Esophagus muscularis mucosa (tissue), 4 donors: Measurements from ENCODE around the gene TMUB2. TPM values are rescaled to one million over a fixed set of nuclear protein-coding genes. Genes with fewer than 3 reads are reported as not detected.

Experiments used
- DNase-seq: peaks from one replicate; pipeline ENCODE4 v3.0.0-alpha.2; 2017; ENCODE audit errors: extremely low spot score
- H3K27ac ChIP-seq, 4 donors: fragments of 200-600 bp; sonication (generic); replicated peaks in 1 of 4; 1 replicate in 3 of 4; 2 replicates in 1 of 4; pipeline ENCODE4 v1.5.1; 2016 to 2019; ENCODE audit warnings: mild to moderate bottlenecking in 1 of 4
- H3K27me3 ChIP-seq, 4 donors: fragments of 200-600 bp; sonication (generic); one replicate each; pipeline versions ENCODE4 v1.5.1 to v1.6.0; 2016 to 2019
- H3K36me3 ChIP-seq, 4 donors: fragments of 200-600 bp; sonication (generic); one replicate each; pipeline ENCODE4 v1.5.1; 2016 to 2019
- H3K4me1 ChIP-seq, 4 donors: fragments of 200-600 bp; sonication (generic); one replicate each; pipeline ENCODE4 v1.5.1; 2016 to 2019
- H3K4me3 ChIP-seq, 4 donors: fragments of 200-600 bp; sonication (generic); 1 replicate in 2 of 4; 2 replicates in 2 of 4; pipeline ENCODE4 v1.5.1; 2016 to 2019; ENCODE audit warnings: mild to moderate bottlenecking in 4 of 4, moderate library complexity in 1 of 4
- H3K9me3 ChIP-seq, 4 donors: fragments of 200-600 bp; sonication (generic); 1 replicate in 3 of 4; 2 replicates in 1 of 4; pipeline ENCODE4 v1.5.1; 2016 to 2019
- EP300 ChIP-seq: sonication (generic); formaldehyde crosslinking; IDR thresholded peaks from one replicate; pipeline ENCODE4 v1.6.1; 2017; ENCODE audit warnings: antibody characterized with exemption
- POLR2A ChIP-seq: fragments of 450-650 bp; IDR thresholded peaks from one replicate; pipeline ENCODE4 v1.6.1; 2017; ENCODE audit warnings: antibody characterized with exemption, moderate library complexity, mild to moderate bottlenecking, low read depth
- POLR2AphosphoS5 ChIP-seq, 2 donors: sonication (generic); formaldehyde crosslinking; IDR thresholded peaks; one replicate each; pipeline ENCODE4 v1.6.1; 2017; ENCODE audit warnings: antibody characterized with exemption in 2 of 2
- WGBS: methylation state at CpG from one replicate; pipeline ENCODE4 v1.1.5; 2018; 5-methylcytosine and 5-hydroxymethylcytosine counted together
- intact Hi-C: fragments of 100-400 bp; cut with DNase I; formaldehyde crosslinking; loops from one replicate; pipeline ENCODE4 v1.15.1; 2023
- total RNA-seq, 4 donors: library from RNA; depleted of rRNA; stranded (reverse); fragments of >200 nt; gene quantifications; one replicate each; pipeline versions ENCODE4 v1.1.0 to v1.2.1, GENCODE V29; 2016
- TF ChIP-seq, protein P1 (sequence below), 3 experiments: fragments of 200-600 bp in 2 of 3; fragments of 450-650 bp in 1 of 3; sonication (generic) in 2 of 3; IDR thresholded peaks; one replicate each; pipeline ENCODE4 v1.5.1; 2017 to 2019; ENCODE audit warnings: antibody characterized with exemption in 3 of 3, mild to moderate bottlenecking in 2 of 3, moderate library complexity in 1 of 3

The TMUB2 gene
- total RNA-seq, 4 donors from 2014 or later = 25.3 to 50.3 (median 33.4) TPM

DNA sequence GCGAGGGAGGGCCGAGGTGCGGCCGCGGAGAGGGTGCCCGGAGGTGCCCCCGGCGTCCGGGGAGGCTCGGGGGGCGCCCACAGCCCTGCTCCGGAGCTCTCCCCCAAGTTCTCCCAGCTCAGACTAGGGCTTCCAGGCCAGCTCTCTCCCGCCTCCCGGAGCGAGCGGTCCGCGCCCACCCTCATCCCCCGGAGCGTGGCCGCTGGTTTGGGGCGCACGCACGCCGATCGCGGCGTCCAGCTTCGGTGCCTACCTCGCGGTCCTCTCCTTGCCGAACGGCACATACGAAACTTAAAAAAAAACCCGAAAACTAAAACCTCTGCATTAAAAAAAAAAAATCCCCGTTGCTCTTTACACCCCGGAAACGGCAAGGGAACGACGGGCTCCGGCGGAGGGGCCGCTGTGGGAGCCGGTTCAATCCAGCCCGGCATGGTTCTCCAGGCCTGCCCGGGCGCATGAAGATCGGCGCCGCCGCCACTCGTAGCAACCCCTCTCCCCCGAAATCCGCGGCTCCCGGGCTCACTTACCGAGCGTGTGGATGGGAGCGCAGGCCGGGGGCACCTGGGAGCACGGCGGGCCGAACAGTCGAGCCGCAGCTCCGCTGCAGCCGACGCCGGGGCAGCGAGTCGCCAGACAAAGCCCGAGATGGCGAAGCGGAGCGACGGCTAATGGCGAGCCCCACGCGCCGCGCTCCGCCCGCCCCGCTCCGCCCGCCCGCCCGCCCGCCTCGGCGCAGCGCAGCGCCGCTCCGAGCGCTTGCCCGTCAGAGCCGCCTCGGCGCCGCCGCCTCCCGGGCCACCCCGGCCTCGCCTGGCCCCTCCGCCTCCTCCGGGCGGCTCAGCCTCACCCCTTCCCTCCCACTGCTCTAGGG is 33.7 kb downstream of the TMUB2 start:
- peak overlapping the region; percentile 92 to 98 (median 96) for H3K4me3 ChIP-seq
- TF ChIP-seq POLR2AphosphoS5 (IDR thresholded peaks at IDR 0.05) = no peak
- TF ChIP-seq, protein P1, sequence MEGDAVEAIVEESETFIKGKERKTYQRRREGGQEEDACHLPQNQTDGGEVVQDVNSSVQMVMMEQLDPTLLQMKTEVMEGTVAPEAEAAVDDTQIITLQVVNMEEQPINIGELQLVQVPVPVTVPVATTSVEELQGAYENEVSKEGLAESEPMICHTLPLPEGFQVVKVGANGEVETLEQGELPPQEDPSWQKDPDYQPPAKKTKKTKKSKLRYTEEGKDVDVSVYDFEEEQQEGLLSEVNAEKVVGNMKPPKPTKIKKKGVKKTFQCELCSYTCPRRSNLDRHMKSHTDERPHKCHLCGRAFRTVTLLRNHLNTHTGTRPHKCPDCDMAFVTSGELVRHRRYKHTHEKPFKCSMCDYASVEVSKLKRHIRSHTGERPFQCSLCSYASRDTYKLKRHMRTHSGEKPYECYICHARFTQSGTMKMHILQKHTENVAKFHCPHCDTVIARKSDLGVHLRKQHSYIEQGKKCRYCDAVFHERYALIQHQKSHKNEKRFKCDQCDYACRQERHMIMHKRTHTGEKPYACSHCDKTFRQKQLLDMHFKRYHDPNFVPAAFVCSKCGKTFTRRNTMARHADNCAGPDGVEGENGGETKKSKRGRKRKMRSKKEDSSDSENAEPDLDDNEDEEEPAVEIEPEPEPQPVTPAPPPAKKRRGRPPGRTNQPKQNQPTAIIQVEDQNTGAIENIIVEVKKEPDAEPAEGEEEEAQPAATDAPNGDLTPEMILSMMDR (IDR thresholded peaks at IDR 0.05) = no peak
- no peak for TF ChIP-seq POLR2A
- no peak for TF ChIP-seq EP300
- no peak for DNase-seq
- peak overlapping the region; percentile 100 for H3K27ac ChIP-seq
- 0% methylated on average over 20 of the region's 108 CpGs for WGBS
- H3K9me3 ChIP-seq = no peaks in the 10 kb centered on the region
- peaks cover 38 to 58% (median 53%) of the 10 kb centered on the region in 4 donors for H3K4me1 ChIP-seq
- H3K36me3 ChIP-seq = peaks cover 13 to 18% (median 17%) of the 10 kb centered on the region in 4 donors
- H3K27me3 ChIP-seq = no peaks in the 10 kb centered on the region
- intact Hi-C loops = no loop called here

DNA sequence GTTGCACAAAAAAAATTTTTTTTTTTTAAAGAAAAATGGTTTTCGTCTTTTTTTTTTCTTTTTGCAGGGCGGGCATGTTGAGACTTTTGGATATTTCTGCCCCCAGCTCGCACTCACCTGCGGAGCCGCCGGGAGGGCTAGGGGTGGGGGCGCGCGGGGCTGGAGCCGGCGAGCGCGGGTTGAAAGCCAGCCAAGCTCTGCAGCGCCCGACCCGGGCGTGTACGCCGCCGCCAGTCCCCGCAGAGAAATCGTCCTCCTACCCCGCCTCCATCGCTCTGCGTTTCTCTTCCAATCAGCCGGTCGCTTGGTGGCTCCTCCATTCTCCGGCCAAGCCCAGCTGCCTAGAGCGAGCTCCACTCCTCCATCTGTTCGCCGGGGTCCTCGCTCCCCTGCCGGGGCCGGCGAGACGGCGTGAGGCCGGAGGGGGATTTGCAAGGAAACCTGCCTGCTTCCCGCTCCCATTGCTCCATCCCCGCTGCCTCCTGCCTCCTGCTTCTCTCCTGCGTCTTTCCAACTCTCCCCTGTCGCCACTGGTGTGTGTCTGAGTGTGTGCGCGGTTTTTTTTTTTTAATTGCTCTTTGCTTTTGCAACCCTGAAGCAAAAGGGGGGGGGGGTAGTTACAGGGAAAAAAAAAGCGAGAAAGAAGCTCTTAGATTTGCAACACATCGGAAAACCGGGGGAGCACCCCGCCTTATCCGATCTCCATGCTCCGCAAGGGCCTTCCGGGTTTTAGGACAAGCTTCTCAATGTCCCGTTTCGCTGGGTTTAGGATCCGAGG is 34.5 kb downstream of the TMUB2 start:
- TF ChIP-seq, protein P1 (IDR thresholded peaks at IDR 0.05) = no peak
- TF ChIP-seq EP300 (no peak), POLR2AphosphoS5 (IDR thresholded peaks at IDR 0.05) (peak; percentile 21 to 30), POLR2A (no peak)
- no peaks in the 10 kb centered on the region for H3K9me3 ChIP-seq
- no peaks in the 10 kb centered on the region for H3K27me3 ChIP-seq
- H3K4me3 ChIP-seq = peak overlapping the region; percentile 92 to 98 (median 96)
- peaks cover 5 to 10% (median 9%) of the 10 kb centered on the region in 4 donors for H3K36me3 ChIP-seq
- intact Hi-C loops = no loop called here
- H3K27ac ChIP-seq = peak overlapping the region; percentile 100
- WGBS = under 1% methylated on average over 52 of the region's 54 CpGs
- peaks cover 38 to 49% (median 48%) of the 10 kb centered on the region in 4 donors for H3K4me1 ChIP-seq
- DNase-seq = peak; percentile 95

DNA sequence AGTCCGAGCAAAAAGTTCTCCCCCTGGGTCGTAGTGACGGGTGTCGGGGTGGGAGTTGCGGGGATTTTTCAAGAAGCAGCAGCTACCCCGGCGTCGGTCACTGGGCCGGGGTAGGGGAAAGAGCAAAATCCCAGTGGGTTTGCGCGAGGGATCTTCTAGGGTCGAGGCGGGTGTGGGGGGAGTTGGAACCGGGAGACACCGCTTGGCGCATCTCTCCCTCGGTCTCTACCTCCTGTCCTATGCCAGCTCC is 35.0 kb downstream of the TMUB2 start:
- H3K9me3 ChIP-seq = no peaks in the 10 kb centered on the region
- TF ChIP-seq POLR2A (no peak), EP300 (no peak), POLR2AphosphoS5 (IDR thresholded peaks at IDR 0.05) (no peak)
- TF ChIP-seq, protein P1 (IDR thresholded peaks at IDR 0.05) = no peak
- H3K36me3 ChIP-seq = peaks cover 0 to 4% (median 3%) of the 10 kb centered on the region in 4 donors
- intact Hi-C loops = no loop called here
- peak overlapping the region; percentile 100 for H3K27ac ChIP-seq
- peak; percentile 93 for DNase-seq
- H3K4me3 ChIP-seq = peak overlapping the region; percentile 92 to 98 (median 96)
- H3K4me1 ChIP-seq = peaks cover 35 to 44% (median 43%) of the 10 kb centered on the region in 4 donors
- 0% methylated on average over 17 of the region's 17 CpGs for WGBS
- H3K27me3 ChIP-seq = no peaks in the 10 kb centered on the region

DNA sequence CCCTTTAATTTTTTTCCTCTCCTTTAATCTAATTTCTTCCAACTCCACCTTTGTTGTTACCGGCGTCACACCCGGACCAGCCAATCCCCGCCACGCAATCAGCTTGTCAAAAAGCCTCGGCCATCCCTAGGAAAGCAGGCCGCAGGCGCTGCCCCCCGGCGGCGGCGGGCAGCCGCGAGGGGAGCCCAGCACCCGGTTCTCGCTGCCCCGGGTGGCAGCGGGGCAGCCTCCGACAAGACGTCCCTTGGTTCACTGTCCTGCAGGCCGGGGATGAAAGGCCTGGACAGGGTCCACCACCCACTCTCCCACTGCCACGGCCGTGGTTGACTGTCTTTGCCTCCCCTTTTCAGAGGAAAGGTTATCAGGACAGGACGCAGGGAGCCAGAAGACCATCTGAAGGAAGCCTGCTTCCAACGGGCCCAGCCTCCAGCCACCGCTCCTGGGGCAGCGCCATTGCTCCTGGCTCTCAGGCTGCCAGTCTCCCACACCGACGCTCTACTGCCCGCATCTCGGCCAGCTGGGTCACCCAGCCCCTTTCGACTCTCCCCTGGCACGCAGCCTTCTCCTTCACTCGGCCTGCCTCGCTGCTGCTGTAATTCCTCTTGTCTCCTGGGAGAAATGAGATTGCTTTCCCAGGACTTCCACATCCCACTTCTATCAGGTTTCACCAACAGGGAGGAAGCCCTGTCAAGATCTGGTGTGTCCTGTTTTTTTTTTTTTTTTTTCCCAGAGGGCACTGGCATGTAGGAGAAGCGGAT is 35.5 kb downstream of the TMUB2 start:
- H3K27ac ChIP-seq = peak overlapping the region; percentile 100
- no peaks in the 10 kb centered on the region for H3K27me3 ChIP-seq
- under 1% methylated on average over 25 of the region's 36 CpGs for WGBS
- H3K36me3 ChIP-seq = no peaks in the 10 kb centered on the region
- H3K4me3 ChIP-seq = peak overlapping the region; percentile 92 to 98 (median 96)
- H3K4me1 ChIP-seq = peaks cover 30 to 39% (median 38%) of the 10 kb centered on the region in 4 donors
- peak; percentile 96 for DNase-seq
- intact Hi-C loops = no loop called here
- TF ChIP-seq, protein P1 (IDR thresholded peaks at IDR 0.05) = peak; percentile 9 to 41 (median 30)
- TF ChIP-seq POLR2AphosphoS5 (IDR thresholded peaks at IDR 0.05) (peak; percentile 70 to 87), POLR2A (no peak)
- H3K9me3 ChIP-seq = no peaks in the 10 kb centered on the region
